ENCODE data around the gene TMED9. TPM values are rescaled to one million over a fixed set of nuclear protein-coding genes. Genes with fewer than 3 reads are reported as not detected.

Gene TMED9
- total and polyA plus RNA-seq, 9 of the 15 experiments (the other 6 are each of a cell fraction or from before 2014, with no cell fraction given) = 43.7 to 301 (median 90.0) TPM

GRCh38 chr5:177557041-177557647, 34.9 kb upstream of the TMED9 start (continued):
- TF ChIP-seq SIN3B (IDR thresholded peaks at IDR 0.05; ENCODE audit: low read depth) = no peak
- TF ChIP-seq HNRNPL (IDR thresholded peaks at IDR 0.05; ENCODE audit: low read depth, low read length) = no peak
- no peak for TF ChIP-seq ZNF347 (CRISPR knock-in tag; IDR thresholded peaks at IDR 0.05; ENCODE audit: low read depth)
- TF ChIP-seq TCF3 (CRISPR knock-in tag; IDR thresholded peaks at IDR 0.05) = peak; percentile 24; the same call in 1 of the 2 replicates
- peak; percentile 65 for TF ChIP-seq ARID1B (IDR thresholded peaks at IDR 0.05)
- TF ChIP-seq, protein P1, sequence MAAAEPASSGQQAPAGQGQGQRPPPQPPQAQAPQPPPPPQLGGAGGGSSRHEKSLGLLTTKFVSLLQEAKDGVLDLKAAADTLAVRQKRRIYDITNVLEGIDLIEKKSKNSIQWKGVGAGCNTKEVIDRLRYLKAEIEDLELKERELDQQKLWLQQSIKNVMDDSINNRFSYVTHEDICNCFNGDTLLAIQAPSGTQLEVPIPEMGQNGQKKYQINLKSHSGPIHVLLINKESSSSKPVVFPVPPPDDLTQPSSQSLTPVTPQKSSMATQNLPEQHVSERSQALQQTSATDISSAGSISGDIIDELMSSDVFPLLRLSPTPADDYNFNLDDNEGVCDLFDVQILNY (CRISPR knock-in tag; IDR thresholded peaks at IDR 0.05) = no peak
- TF ChIP-seq NBN (IDR thresholded peaks at IDR 0.05; ENCODE audit: low read depth) = no peak
- TF ChIP-seq ADNP (tag; IDR thresholded peaks at IDR 0.05) = no peak
- TF ChIP-seq ZFP30 (CRISPR knock-in tag; IDR thresholded peaks at IDR 0.05; ENCODE audit: borderline replicate concordance) = no peak
- no peak for TF ChIP-seq CHD2 (IDR thresholded peaks at IDR 0.05; ENCODE audit: low read depth, low read length)
- no peak for TF ChIP-seq HDAC1 (IDR thresholded peaks at IDR 0.05)
- no peak for TF ChIP-seq TRIM24 (IDR thresholded peaks at IDR 0.05)
- TF ChIP-seq ZNF253 (CRISPR knock-in tag; conservative IDR thresholded peaks at IDR 0.05) = no peak
- TF ChIP-seq, protein P2, sequence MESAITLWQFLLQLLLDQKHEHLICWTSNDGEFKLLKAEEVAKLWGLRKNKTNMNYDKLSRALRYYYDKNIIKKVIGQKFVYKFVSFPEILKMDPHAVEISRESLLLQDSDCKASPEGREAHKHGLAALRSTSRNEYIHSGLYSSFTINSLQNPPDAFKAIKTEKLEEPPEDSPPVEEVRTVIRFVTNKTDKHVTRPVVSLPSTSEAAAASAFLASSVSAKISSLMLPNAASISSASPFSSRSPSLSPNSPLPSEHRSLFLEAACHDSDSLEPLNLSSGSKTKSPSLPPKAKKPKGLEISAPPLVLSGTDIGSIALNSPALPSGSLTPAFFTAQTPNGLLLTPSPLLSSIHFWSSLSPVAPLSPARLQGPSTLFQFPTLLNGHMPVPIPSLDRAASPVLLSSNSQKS (CRISPR knock-in tag; IDR thresholded peaks at IDR 0.05) = no peak
- no peak for TF ChIP-seq MXI1 (IDR thresholded peaks at IDR 0.05; ENCODE audit: low read depth, low read length)
- no peak for TF ChIP-seq ASH1L (IDR thresholded peaks at IDR 0.05; ENCODE audit: borderline replicate concordance, low read depth, partially characterized antibody)
- TF ChIP-seq ZNF133 (CRISPR knock-in tag; IDR thresholded peaks at IDR 0.05) = no peak
- no peak for TF ChIP-seq SP1 (CRISPR knock-in tag; IDR thresholded peaks at IDR 0.05)
- no peak for TF ChIP-seq ELF2 (CRISPR knock-in tag; IDR thresholded peaks at IDR 0.05)
- TF ChIP-seq SRSF9 (IDR thresholded peaks at IDR 0.05; ENCODE audit: borderline replicate concordance, low read depth, low read length) = no peak
- TF ChIP-seq, protein P3, sequence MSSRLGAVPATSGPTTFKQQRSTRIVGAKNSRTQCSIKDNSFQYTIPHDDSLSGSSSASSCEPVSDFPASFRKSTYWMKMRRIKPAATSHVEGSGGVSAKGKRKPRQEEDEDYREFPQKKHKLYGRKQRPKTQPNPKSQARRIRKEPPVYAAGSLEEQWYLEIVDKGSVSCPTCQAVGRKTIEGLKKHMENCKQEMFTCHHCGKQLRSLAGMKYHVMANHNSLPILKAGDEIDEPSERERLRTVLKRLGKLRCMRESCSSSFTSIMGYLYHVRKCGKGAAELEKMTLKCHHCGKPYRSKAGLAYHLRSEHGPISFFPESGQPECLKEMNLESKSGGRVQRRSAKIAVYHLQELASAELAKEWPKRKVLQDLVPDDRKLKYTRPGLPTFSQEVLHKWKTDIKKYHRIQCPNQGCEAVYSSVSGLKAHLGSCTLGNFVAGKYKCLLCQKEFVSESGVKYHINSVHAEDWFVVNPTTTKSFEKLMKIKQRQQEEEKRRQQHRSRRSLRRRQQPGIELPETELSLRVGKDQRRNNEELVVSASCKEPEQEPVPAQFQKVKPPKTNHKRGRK (tag; IDR thresholded peaks at IDR 0.05) = no peak
- TF ChIP-seq XRCC5 (IDR thresholded peaks at IDR 0.05; ENCODE audit: low read depth, low read length) = no peak
- no peak for TF ChIP-seq UBTF (IDR thresholded peaks at IDR 0.05; ENCODE audit: borderline replicate concordance in 1 of 2, low read depth in 2 of 2, low read length in 2 of 2)
- TF ChIP-seq ZBTB8A (IDR thresholded peaks at IDR 0.05; ENCODE audit: partially characterized antibody) = no peak
- no peak for TF ChIP-seq CREBBP (IDR thresholded peaks at IDR 0.05; ENCODE audit: low read depth, low read length)

All from K562 (cell line).